ENCODE measurements around the gene VPS37C. TPM values are rescaled to one million over a fixed set of nuclear protein-coding genes. Genes with fewer than 3 reads are reported as not detected.

The VPS37C gene
- total RNA-seq, 1 donor = 13.5 TPM

- TF ChIP-seq, protein P1, sequence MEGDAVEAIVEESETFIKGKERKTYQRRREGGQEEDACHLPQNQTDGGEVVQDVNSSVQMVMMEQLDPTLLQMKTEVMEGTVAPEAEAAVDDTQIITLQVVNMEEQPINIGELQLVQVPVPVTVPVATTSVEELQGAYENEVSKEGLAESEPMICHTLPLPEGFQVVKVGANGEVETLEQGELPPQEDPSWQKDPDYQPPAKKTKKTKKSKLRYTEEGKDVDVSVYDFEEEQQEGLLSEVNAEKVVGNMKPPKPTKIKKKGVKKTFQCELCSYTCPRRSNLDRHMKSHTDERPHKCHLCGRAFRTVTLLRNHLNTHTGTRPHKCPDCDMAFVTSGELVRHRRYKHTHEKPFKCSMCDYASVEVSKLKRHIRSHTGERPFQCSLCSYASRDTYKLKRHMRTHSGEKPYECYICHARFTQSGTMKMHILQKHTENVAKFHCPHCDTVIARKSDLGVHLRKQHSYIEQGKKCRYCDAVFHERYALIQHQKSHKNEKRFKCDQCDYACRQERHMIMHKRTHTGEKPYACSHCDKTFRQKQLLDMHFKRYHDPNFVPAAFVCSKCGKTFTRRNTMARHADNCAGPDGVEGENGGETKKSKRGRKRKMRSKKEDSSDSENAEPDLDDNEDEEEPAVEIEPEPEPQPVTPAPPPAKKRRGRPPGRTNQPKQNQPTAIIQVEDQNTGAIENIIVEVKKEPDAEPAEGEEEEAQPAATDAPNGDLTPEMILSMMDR (IDR thresholded peaks at IDR 0.05; ENCODE audit: insufficient read depth, low read length) = no peak
- no peak for DNase-seq (ENCODE audit: low read depth)
- H3K4me3 ChIP-seq (ENCODE audit: low read depth, low read length) = no peak overlapping the region
Observed at GRCh38 chr11:61107888-61108287, 53.3 kb downstream of the VPS37C start.

DNA sequence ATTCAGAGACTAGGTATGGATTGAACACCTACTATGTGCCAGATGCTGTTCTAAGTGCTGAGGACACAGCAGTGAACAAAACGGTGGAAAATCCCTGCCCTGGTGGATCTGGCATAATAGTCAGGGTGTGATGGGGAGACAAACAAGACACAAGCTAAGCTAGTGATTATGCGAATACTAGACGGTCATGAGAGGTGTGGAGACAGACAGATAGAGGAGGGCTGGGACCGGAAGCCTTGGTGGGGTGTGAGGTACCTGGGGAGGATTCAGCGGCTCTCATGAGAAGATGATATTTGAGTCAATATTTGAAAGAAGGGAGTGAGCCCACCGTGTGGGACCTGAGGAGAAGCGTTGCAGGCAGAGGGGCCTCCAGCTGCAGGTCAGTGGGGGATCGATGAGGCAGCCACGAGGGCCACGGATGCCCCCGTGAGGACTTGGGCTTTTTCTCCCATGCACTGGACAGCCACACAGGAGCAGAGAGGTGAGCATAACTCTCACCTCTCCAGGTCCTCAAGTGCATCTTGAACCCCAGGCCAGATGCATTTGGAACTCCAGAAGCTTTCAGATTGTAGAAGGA, 54.2 kb downstream of the VPS37C start:
- TF ChIP-seq, protein P1 (IDR thresholded peaks at IDR 0.05; ENCODE audit: insufficient read depth, low read length) = no peak
- DNase-seq (ENCODE audit: low read depth) = no peak
- no peak overlapping the region for H3K4me3 ChIP-seq (ENCODE audit: low read depth, low read length)

- no peak overlapping the region for H3K4me3 ChIP-seq (ENCODE audit: low read depth, low read length)
- no peak for DNase-seq (ENCODE audit: low read depth)
- TF ChIP-seq, protein P1 (IDR thresholded peaks at IDR 0.05; ENCODE audit: insufficient read depth, low read length) = no peak
Observed at GRCh38 chr11:61106296-61106695, 54.9 kb downstream of the VPS37C start.

DNA sequence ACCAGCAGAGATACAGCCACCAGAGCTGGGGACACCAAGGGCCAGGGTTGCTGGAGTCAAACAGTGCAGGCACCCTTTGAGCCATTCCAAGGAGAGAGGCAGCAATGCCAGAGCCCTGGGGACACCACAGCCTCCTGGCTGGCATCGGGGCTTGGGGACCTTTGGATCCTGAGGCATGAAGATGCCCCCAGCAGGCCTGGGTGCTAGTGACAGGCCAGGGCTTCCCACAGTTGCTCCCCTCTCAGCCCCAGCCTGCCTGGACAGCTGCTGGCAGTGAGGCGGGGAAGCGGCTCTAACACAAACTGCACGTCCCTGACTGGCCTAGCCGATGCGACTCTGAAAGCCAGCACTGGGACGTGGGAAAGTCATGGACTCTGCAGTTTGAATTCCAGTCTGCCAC, 56.3 kb downstream of the VPS37C start:
- DNase-seq (ENCODE audit: low read depth) = no peak
- TF ChIP-seq, protein P1 (IDR thresholded peaks at IDR 0.05; ENCODE audit: insufficient read depth, low read length) = no peak
- H3K4me3 ChIP-seq (ENCODE audit: low read depth, low read length) = no peak overlapping the region

DNA sequence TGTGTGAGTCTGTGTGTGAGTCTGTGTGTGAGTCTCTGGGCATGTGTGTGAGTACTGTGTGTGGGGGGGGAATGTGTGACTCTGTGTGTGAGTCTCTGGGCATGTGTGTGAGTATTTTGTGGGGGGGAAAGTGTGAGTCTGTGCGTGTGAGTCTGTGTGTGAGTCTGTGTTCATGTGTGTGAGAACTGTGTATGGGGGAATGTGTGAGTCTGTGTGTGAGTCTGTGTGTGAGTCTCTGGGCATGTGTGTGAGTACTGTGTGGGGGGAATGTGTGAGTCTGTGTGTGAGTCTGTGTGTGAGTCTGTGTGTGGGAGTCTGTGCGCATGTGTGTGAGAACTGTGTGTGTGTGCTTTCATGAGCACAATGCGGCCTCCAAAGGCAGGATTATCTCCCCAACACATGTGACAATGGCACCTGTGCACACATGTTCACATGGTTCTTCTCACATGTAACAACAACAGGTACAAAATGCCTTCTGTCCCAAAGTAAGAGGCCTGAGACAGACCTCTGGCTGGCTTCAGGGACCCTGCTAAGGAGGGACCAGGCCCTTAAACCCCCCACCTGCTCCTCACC, 57.3 kb downstream of the VPS37C start:
- TF ChIP-seq, protein P1 (IDR thresholded peaks at IDR 0.05; ENCODE audit: insufficient read depth, low read length) = no peak
- DNase-seq (ENCODE audit: low read depth) = no peak
- no peak overlapping the region for H3K4me3 ChIP-seq (ENCODE audit: low read depth, low read length)

GRCh38 chr11:61102667-61103571, 58.3 kb downstream of the VPS37C start:
- no peak for DNase-seq (ENCODE audit: low read depth)
- TF ChIP-seq, protein P1 (IDR thresholded peaks at IDR 0.05; ENCODE audit: insufficient read depth, low read length) = no peak
- no peak overlapping the region for H3K4me3 ChIP-seq (ENCODE audit: low read depth, low read length)

All from fibroblast of the aortic adventitia (primary cell).